Progenitor cell of endocrine pancreas (in vitro differentiated cells): ENCODE data around the gene GPR142. TPM values are rescaled to one million over a fixed set of nuclear protein-coding genes. Genes with fewer than 3 reads are reported as not detected.

Experiments
- DNase-seq: peaks from one replicate; pipeline ENCODE4 v3.0.0; 2021; ENCODE audit warnings: low spot score; ENCODE audit not compliant: unreplicated experiment
- H3K27ac Mint-ChIP-seq: 2 replicates; pipeline ENCODE4 v1.8.0; 2021; ENCODE audit warnings: mild to moderate bottlenecking, moderate library complexity, mixed read lengths
- H3K27me3 Mint-ChIP-seq: 2 replicates; pipeline ENCODE4 v1.8.0; 2021; ENCODE audit warnings: mixed read lengths
- H3K36me3 Mint-ChIP-seq: 2 replicates; pipeline ENCODE4 v1.8.0; 2022; ENCODE audit warnings: mixed read lengths; ENCODE audit not compliant: insufficient read depth
- H3K4me1 Mint-ChIP-seq: 2 replicates; pipeline ENCODE4 v1.8.0; 2021; ENCODE audit warnings: low read depth, mixed read lengths
- H3K4me3 Mint-ChIP-seq: 2 replicates; pipeline ENCODE4 v1.8.0; 2021; ENCODE audit warnings: low read depth, mild to moderate bottlenecking, moderate library complexity, mixed read lengths
- H3K9me3 Mint-ChIP-seq: 2 replicates; pipeline ENCODE4 v1.8.0; 2021; ENCODE audit warnings: low read depth, mixed read lengths
- CTCF ChIP-seq: fragments of 200-600 bp; sonication (generic); IDR thresholded peaks from one replicate; pipeline ENCODE4 v1.5.0; 2021; ENCODE audit warnings: antibody characterized with exemption, mild to moderate bottlenecking; ENCODE audit not compliant: unreplicated experiment
- total RNA-seq: library from RNA; stranded (reverse); gene quantifications from 2 replicates; pipeline ENCODE4 v1.2.1, GENCODE V29; 2021

GPR142 gene
- total RNA-seq, 1 donor from 2014 or later: 6.6 TPM

DNA sequence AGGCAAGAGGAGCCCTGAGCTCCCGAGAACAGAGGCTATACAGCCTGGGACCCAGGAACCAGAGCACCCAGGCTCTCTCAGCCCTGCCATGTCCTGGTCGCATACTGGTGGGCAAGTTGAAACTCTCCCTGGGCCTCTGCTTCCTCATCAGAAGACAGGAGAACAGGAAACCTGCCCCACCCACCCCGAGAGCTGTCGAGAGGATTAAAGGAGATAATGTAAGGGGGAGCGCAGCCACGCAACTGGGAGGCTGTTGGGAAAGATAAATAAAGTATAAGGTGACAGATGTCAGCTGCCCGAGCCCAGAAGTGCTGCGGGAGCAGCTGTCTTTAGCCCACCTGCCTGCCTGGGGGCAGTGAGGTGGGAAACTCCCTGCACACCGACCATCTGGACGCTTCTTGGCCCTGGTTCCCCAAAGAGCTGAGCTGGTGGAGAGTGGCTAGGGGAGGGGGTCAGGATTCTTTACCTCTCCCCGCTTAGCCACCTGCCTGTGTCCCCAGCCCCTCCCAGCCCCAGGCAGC is 34.5 kb upstream of the GPR142 start:
- no peak for TF ChIP-seq CTCF
- peaks cover 19% of the 10 kb centered on the region for H3K27me3 Mint-ChIP-seq
- peaks cover 13% of the 10 kb centered on the region for H3K4me1 Mint-ChIP-seq
- H3K4me3 Mint-ChIP-seq: no peak overlapping the region
- no peaks in the 10 kb centered on the region for H3K9me3 Mint-ChIP-seq
- DNase-seq: no peak
- no peaks in the 10 kb centered on the region for H3K36me3 Mint-ChIP-seq
- H3K27ac Mint-ChIP-seq: peak overlapping the region; percentile 52

- peaks cover 13% of the 10 kb centered on the region for H3K4me1 Mint-ChIP-seq
- no peaks in the 10 kb centered on the region for H3K36me3 Mint-ChIP-seq
- H3K27ac Mint-ChIP-seq: no peak overlapping the region
- no peaks in the 10 kb centered on the region for H3K9me3 Mint-ChIP-seq
- peaks cover 7% of the 10 kb centered on the region for H3K27me3 Mint-ChIP-seq
- TF ChIP-seq CTCF: no peak
- no peak for DNase-seq
- no peak overlapping the region for H3K4me3 Mint-ChIP-seq
These were observed 32.8 kb upstream of the GPR142 start for GRCh38 chr17:74334393-74335039.

DNA sequence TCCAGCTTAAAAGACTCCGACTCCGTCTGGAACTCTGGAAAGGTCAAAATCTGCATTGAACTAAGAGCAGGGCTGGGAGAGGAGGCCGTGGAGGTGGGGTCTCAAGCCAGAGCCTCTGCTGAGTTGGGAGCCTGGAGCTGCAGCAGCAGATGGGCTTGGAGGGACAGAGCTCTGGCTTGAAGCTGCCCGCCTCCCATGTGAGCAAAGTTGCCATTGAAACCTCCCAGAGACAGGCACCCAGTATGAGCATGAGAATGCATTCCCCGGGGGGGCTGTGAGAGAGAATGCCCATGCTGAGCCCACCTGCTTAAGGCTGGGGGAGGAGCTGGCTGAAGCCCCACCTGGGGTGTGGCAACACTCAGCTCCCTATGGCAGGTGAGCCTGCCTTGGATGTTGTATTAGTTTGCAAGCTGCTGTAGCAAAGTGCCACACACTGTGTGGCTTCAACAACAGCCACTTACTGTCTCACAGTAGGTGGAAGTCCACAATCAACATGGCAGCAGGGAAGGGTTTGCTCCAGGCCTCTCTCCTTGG is 31.7 kb upstream of the GPR142 start:
- Mint-ChIP-seq H3K27ac (no peak overlapping the region), H3K27me3 (peaks cover 9% of the 10 kb centered on the region), H3K4me3 (no peak overlapping the region), H3K36me3 (no peaks in the 10 kb centered on the region), H3K4me1 (peaks cover 13% of the 10 kb centered on the region), H3K9me3 (no peaks in the 10 kb centered on the region)
- TF ChIP-seq CTCF: no peak
- DNase-seq: no peak

DNA sequence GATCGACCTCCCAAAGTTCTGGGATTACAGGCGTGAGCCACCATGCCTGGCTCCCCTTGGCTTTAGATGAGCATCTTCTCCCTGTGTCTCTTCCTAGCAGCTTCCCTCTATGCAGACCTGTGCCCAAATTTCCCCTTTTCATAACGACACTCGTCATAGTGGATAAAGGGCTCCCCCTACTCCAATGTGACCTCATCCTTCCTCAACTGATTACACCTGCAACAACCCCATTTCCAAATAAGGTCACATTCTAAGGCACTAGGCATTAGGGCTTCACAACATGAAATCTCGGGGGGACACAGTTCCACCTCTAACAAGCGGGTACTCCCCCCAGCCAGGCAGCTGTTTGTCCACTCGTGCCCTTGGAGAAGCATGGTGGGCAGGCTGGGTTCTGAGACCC is 31.0 kb upstream of the GPR142 start:
- Mint-ChIP-seq H3K4me1 (peaks cover 13% of the 10 kb centered on the region), H3K9me3 (no peaks in the 10 kb centered on the region), H3K27ac (no peak overlapping the region), H3K36me3 (no peaks in the 10 kb centered on the region), H3K27me3 (peaks cover 9% of the 10 kb centered on the region), H3K4me3 (no peak overlapping the region)
- DNase-seq: no peak
- no peak for TF ChIP-seq CTCF

DNA sequence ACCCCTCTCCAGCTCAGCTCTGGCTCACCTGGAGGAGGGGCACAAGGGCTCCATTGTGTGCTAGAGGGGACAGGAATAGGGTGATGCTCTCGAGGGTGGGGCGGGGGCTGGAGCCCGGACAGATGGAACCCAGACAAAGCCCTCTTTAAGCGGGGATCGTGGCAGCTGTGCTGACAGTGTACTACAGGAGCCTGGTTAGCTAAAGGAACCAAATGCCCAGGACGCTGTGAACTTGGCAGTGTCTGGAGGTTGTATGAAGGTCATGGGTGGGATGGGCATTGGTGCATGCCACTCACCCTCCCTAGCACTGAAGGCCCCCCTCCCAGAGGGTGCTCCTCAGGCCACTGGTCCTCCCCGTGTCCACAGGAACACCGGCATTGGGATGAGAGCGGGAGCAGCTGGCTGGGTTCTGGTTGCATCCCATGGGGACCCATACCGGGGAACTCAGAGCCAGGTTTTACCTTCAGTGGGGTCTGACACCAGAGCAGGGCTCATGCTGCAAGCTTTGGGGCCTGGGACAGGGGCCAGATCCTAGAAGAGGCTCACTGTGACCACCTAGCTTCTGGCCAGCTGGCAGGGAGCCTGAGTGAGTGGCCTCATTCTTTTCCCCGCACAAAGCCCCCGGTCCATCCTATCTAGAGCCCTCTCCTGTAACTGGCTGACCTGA is 29.3 kb upstream of the GPR142 start:
- no peak for DNase-seq
- TF ChIP-seq CTCF: no peak
- Mint-ChIP-seq H3K4me1 (peaks cover 4% of the 10 kb centered on the region), H3K9me3 (no peaks in the 10 kb centered on the region), H3K27ac (peak overlapping the region; percentile 40), H3K27me3 (peaks cover 9% of the 10 kb centered on the region), H3K4me3 (no peak overlapping the region), H3K36me3 (no peaks in the 10 kb centered on the region)
